Vagina (tissue), 2 donors: ENCODE data around the gene ZGPAT. TPM values are rescaled to one million over a fixed set of nuclear protein-coding genes. Genes with fewer than 3 reads are reported as not detected.

ENCODE experiments used
- DNase-seq, 2 donors: peaks; one replicate each; pipeline ENCODE4 v3.0.0-alpha.2; 2017; ENCODE audit errors: extremely low spot score in 2 of 2
- H3K27ac ChIP-seq: fragments of 200-600 bp; sonication (generic); one replicate; pipeline ENCODE4 v1.5.1; 2019
- H3K27me3 ChIP-seq: fragments of 200-600 bp; sonication (generic); one replicate; pipeline ENCODE4 v1.5.1; 2019
- H3K36me3 ChIP-seq, 2 donors: fragments of 200-600 bp; sonication (generic); one replicate each; pipeline ENCODE4 v1.5.1; 2017 to 2019
- H3K4me1 ChIP-seq: fragments of 200-600 bp; sonication (generic); one replicate; pipeline ENCODE4 v1.5.1; 2019
- H3K4me3 ChIP-seq, 2 donors: fragments of 200-600 bp; sonication (generic); 1 replicate in 1 of 2; 2 replicates in 1 of 2; pipeline ENCODE4 v1.5.1; 2016 to 2019
- H3K9me3 ChIP-seq: fragments of 200-600 bp; sonication (generic); one replicate; pipeline ENCODE4 v1.5.1; 2019
- POLR2A ChIP-seq, 2 donors: fragments of 450-650 bp; IDR thresholded peaks; one replicate each; pipeline ENCODE4 v1.6.1; 2017; ENCODE audit warnings: antibody characterized with exemption in 2 of 2, mild to moderate bottlenecking in 2 of 2, moderate library complexity in 2 of 2
- POLR2AphosphoS5 ChIP-seq, 2 donors: sonication (generic); formaldehyde crosslinking; IDR thresholded peaks; one replicate each; pipeline ENCODE4 v1.9.0; 2017; ENCODE audit warnings: antibody characterized with exemption in 2 of 2, mild to moderate bottlenecking in 2 of 2, low read depth in 1 of 2; ENCODE audit not compliant: insufficient read depth in 1 of 2
- intact Hi-C: fragments of 100-400 bp; cut with DNase I; formaldehyde crosslinking; loops from one replicate; pipeline ENCODE4 v1.15.1; 2023
- total RNA-seq: library from RNA; depleted of rRNA; stranded (reverse); fragments of >200 nt; gene quantifications from one replicate; pipeline ENCODE4 v1.2.3, GENCODE V29; 2016
- TF ChIP-seq, protein P1 (sequence below), 3 experiments: fragments of 450-650 bp in 2 of 3; fragments of 200-600 bp in 1 of 3; sonication (generic) in 1 of 3; IDR thresholded peaks; one replicate each; pipeline ENCODE4 v1.5.1; 2017 to 2019; ENCODE audit warnings: antibody characterized with exemption in 3 of 3, mild to moderate bottlenecking in 2 of 3, moderate library complexity in 2 of 3

ZGPAT gene
- total RNA-seq, 1 donor from 2014 or later = 30.4 TPM

DNA sequence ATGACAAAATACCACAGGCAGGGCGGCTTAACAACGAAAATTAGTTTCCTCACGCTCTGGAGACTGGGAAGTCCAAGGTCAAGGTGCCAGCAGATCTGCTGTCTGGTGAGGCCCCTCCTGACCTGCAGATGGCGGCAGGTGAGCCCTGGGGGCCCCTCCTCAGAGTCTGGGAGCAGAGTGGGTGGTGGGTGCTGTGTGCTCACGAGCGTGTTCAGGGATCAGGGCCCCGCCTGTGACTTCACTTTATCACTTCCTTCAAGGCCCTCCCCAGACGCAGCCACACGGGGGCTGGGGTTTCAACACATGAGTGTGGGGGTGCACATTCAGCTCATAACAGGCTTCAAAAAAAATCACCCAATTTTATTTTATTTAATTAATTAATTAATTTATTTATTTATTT, 71.0 kb downstream of the ZGPAT start:
- no peak overlapping the region for H3K27ac ChIP-seq
- no peak for TF ChIP-seq POLR2A (IDR thresholded peaks at IDR 0.05)
- TF ChIP-seq, protein P1, sequence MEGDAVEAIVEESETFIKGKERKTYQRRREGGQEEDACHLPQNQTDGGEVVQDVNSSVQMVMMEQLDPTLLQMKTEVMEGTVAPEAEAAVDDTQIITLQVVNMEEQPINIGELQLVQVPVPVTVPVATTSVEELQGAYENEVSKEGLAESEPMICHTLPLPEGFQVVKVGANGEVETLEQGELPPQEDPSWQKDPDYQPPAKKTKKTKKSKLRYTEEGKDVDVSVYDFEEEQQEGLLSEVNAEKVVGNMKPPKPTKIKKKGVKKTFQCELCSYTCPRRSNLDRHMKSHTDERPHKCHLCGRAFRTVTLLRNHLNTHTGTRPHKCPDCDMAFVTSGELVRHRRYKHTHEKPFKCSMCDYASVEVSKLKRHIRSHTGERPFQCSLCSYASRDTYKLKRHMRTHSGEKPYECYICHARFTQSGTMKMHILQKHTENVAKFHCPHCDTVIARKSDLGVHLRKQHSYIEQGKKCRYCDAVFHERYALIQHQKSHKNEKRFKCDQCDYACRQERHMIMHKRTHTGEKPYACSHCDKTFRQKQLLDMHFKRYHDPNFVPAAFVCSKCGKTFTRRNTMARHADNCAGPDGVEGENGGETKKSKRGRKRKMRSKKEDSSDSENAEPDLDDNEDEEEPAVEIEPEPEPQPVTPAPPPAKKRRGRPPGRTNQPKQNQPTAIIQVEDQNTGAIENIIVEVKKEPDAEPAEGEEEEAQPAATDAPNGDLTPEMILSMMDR (IDR thresholded peaks at IDR 0.05) = no peak
- TF ChIP-seq POLR2AphosphoS5 (IDR thresholded peaks at IDR 0.05; ENCODE audit: insufficient read depth in 1 of 2, low read depth in 1 of 2) = no peak
- H3K36me3 ChIP-seq = no peaks in the 10 kb centered on the region
- intact Hi-C loops = loop anchor here (5.0 kb wide), 1 partner anchor 88 kb away; the partner anchor contains the start of gene TPD52L2
- H3K4me1 ChIP-seq = peaks cover 15% of the 10 kb centered on the region
- no peak overlapping the region for H3K4me3 ChIP-seq
- no peaks in the 10 kb centered on the region for H3K9me3 ChIP-seq
- DNase-seq = no peak
- no peaks in the 10 kb centered on the region for H3K27me3 ChIP-seq

DNA sequence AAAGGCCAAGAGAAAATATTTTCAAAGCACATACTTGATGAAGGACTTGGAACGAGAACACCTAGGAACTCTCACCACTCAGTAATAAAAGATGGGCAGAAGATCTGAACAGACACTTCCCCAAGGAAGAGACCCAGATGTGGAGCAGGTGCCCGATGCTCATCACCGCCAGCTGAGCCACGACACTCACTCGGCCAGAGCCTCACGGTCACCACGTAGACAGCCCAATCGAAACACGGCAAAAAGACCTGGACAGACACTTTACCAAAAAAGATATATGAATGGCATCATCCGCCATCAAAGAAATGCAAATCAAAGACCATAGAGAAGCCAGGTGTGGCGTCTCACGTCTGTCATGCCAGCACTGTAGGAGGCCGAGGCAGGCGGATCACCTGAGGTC, 73.3 kb downstream of the ZGPAT start:
- no peak overlapping the region for H3K4me3 ChIP-seq
- DNase-seq = no peak
- no peak overlapping the region for H3K27ac ChIP-seq
- no peaks in the 10 kb centered on the region for H3K9me3 ChIP-seq
- no peaks in the 10 kb centered on the region for H3K4me1 ChIP-seq
- intact Hi-C loops = no loop called here
- H3K36me3 ChIP-seq = no peaks in the 10 kb centered on the region
- TF ChIP-seq POLR2AphosphoS5 (IDR thresholded peaks at IDR 0.05; ENCODE audit: insufficient read depth in 1 of 2, low read depth in 1 of 2) (no peak), POLR2A (IDR thresholded peaks at IDR 0.05) (no peak)
- TF ChIP-seq, protein P1 (IDR thresholded peaks at IDR 0.05) = no peak
- no peaks in the 10 kb centered on the region for H3K27me3 ChIP-seq

DNA sequence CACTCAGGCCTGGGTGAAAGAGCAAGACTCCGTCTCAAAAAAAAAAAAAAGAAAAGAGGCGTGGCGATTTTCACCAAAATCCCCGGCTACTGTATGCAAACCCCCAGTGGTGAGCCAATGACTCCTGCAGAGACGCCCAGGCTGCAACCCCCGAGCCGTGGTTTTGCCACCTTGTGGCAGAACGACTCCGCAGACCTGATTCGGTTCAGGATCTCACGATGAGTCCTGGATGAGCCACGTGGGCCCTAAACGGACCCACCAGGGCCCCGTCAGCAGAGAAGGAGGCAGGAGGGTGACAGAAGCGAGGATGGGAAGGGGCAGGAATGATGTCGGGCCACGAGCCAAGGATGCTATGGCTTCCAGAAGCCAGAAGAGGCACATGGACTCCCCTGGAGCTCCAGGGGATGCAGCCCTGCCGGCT, 74.2 kb downstream of the ZGPAT start:
- no peaks in the 10 kb centered on the region for H3K27me3 ChIP-seq
- no peaks in the 10 kb centered on the region for H3K4me1 ChIP-seq
- no peak for DNase-seq
- TF ChIP-seq POLR2AphosphoS5 (IDR thresholded peaks at IDR 0.05; ENCODE audit: insufficient read depth in 1 of 2, low read depth in 1 of 2) (no peak), POLR2A (IDR thresholded peaks at IDR 0.05) (no peak)
- TF ChIP-seq, protein P1 (IDR thresholded peaks at IDR 0.05) = no peak
- intact Hi-C loops = no loop called here
- H3K27ac ChIP-seq = no peak overlapping the region
- no peak overlapping the region for H3K4me3 ChIP-seq
- no peaks in the 10 kb centered on the region for H3K36me3 ChIP-seq
- H3K9me3 ChIP-seq = no peaks in the 10 kb centered on the region

DNA sequence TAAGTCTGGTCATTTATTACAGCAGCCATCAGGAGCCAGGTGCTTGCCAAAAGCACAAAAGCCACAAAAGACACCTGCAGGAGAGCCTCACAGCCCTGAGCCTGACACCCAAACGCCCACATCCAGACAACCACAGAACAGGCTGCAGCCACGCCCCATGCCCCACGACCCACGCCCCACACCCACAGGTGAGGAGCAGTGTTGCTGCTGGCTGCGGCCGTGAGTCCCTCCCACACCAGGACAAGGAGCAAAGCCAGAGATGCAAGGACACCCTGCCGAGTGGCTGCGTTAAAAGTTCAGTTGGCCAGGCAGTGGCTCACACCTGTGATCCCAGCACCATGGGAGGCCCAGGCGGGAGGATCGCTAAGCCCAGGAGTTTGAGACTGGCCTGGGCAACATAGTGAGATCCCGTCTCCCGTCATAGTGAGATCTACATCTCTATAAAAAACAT, 74.7 kb downstream of the ZGPAT start:
- H3K27me3 ChIP-seq = no peaks in the 10 kb centered on the region
- H3K9me3 ChIP-seq = no peaks in the 10 kb centered on the region
- no peak overlapping the region for H3K4me3 ChIP-seq
- TF ChIP-seq POLR2A (IDR thresholded peaks at IDR 0.05) (no peak), POLR2AphosphoS5 (IDR thresholded peaks at IDR 0.05; ENCODE audit: insufficient read depth in 1 of 2, low read depth in 1 of 2) (no peak)
- TF ChIP-seq, protein P1 (IDR thresholded peaks at IDR 0.05) = no peak
- H3K36me3 ChIP-seq = no peaks in the 10 kb centered on the region
- intact Hi-C loops = no loop called here
- no peak for DNase-seq
- H3K27ac ChIP-seq = no peak overlapping the region
- no peaks in the 10 kb centered on the region for H3K4me1 ChIP-seq

DNA sequence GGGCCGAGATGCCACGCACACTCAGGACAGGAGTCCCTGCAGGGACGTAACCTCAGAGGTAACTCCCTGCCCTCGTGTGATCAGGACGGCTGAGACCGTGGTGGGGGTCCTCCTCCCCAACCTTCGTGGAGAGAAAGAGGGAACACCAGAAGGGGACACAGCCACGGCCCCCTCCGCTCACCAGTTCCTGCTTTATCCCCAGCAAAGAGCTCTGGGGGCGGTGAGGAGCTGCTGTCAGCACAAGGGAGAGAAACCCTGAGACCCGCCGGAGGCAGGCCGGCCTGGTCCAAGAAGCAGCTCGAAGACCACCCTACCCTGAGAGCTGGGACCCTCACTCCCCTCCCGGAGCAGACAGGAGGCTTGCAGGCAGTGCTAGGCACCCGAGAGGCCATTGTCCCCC, 76.1 kb downstream of the ZGPAT start:
- H3K4me3 ChIP-seq = no peak overlapping the region
- no peak for DNase-seq
- H3K27ac ChIP-seq = no peak overlapping the region
- no peaks in the 10 kb centered on the region for H3K36me3 ChIP-seq
- TF ChIP-seq, protein P1 (IDR thresholded peaks at IDR 0.05) = no peak
- TF ChIP-seq POLR2A (IDR thresholded peaks at IDR 0.05) (no peak), POLR2AphosphoS5 (IDR thresholded peaks at IDR 0.05; ENCODE audit: insufficient read depth in 1 of 2, low read depth in 1 of 2) (no peak)
- no peaks in the 10 kb centered on the region for H3K27me3 ChIP-seq
- H3K9me3 ChIP-seq = no peaks in the 10 kb centered on the region
- H3K4me1 ChIP-seq = no peaks in the 10 kb centered on the region
- intact Hi-C loops = no loop called here
